Loucy (cell line): ENCODE results near the gene TTBK2.

ENCODE experiments used
- H2AFZ ChIP-seq: fragments of 200-600 bp; sonication (generic); 2 replicates; pipeline ENCODE4 v1.6.0; 2016; ENCODE audit warnings: antibody characterized with exemption, mild to moderate bottlenecking, low read length, moderate library complexity
- H3F3A ChIP-seq: fragments of 200-600 bp; 2 replicates; pipeline ENCODE4 v1.6.0; 2016; ENCODE audit warnings: antibody characterized with exemption, low read depth, mild to moderate bottlenecking
- H3K27me3 ChIP-seq: fragments of 200-600 bp; sonication (generic); 2 replicates; pipeline ENCODE4 v1.6.1; 2014; ENCODE audit warnings: low read length, mild to moderate bottlenecking; ENCODE audit not compliant: insufficient read depth, poor library complexity, severe bottlenecking
- H3K36me3 ChIP-seq: fragments of 200-600 bp; sonication (generic); 2 replicates; pipeline ENCODE4 v1.6.1; 2016; ENCODE audit warnings: low read length; ENCODE audit not compliant: insufficient read depth
- H3K4me1 ChIP-seq: fragments of 200-600 bp; sonication (generic); 2 replicates; pipeline ENCODE4 v1.5.1; 2014; ENCODE audit warnings: low read length, mild to moderate bottlenecking; ENCODE audit not compliant: insufficient read depth, poor library complexity, severe bottlenecking
- H3K4me2 ChIP-seq: fragments of 200-600 bp; sonication (generic); 2 replicates; pipeline ENCODE4 v1.6.0; 2014; ENCODE audit warnings: antibody characterized with exemption, low read length, low read depth, mild to moderate bottlenecking; ENCODE audit not compliant: poor library complexity, severe bottlenecking
- H3K4me3 ChIP-seq: fragments of 200-600 bp; sonication (generic); 2 replicates; pipeline ENCODE4 v1.5.1; 2014; ENCODE audit warnings: low read length, mild to moderate bottlenecking, mixed read lengths; ENCODE audit not compliant: poor library complexity, severe bottlenecking
- H3K79me2 ChIP-seq: fragments of 200-600 bp; sonication (generic); 2 replicates; pipeline ENCODE4 v1.6.1; 2014; ENCODE audit warnings: low read length; ENCODE audit not compliant: insufficient read depth
- H3K9ac ChIP-seq: fragments of 200-600 bp; sonication (generic); 2 replicates; pipeline ENCODE4 v1.6.0; 2014; ENCODE audit warnings: mild to moderate bottlenecking, low read depth, low read length, moderate library complexity; ENCODE audit not compliant: poor library complexity, severe bottlenecking
- H3K9me2 ChIP-seq: fragments of 200-600 bp; sonication (generic); replicated peaks from 2 replicates; pipeline ENCODE4 v1.6.1; 2016; ENCODE audit warnings: low read depth, low read length, mixed read lengths
- H3K9me3 ChIP-seq: fragments of 200-600 bp; sonication (generic); 2 replicates; pipeline ENCODE4 v1.6.1; 2014; ENCODE audit warnings: mild to moderate bottlenecking, antibody characterized with exemption, low read length, low read depth; ENCODE audit not compliant: insufficient read depth
- H4K20me1 ChIP-seq: fragments of 200-600 bp; sonication (generic); 2 replicates; pipeline ENCODE4 v1.6.0; 2014; ENCODE audit warnings: antibody characterized with exemption, low read length, mild to moderate bottlenecking; ENCODE audit not compliant: insufficient read depth, poor library complexity, severe bottlenecking
- CTCF ChIP-seq: fragments of 200-600 bp; sonication (generic); conservative IDR thresholded peaks from 2 replicates; pipeline ENCODE4 v1.5.1; 2014; ENCODE audit warnings: mild to moderate bottlenecking, antibody characterized with exemption, low read length
- EZH2phosphoT487 ChIP-seq: fragments of 200-600 bp; IDR thresholded peaks from 2 replicates; pipeline ENCODE4 v1.6.1; 2018; ENCODE audit warnings: antibody characterized with exemption, mild to moderate bottlenecking, moderate library complexity, borderline replicate concordance

Gene TTBK2

GRCh38 chr15:42694398-42694797, 226.2 kb downstream of the TTBK2 start:
- H3K4me2 ChIP-seq: no peak overlapping the region
- no peaks in the 10 kb centered on the region for H3K79me2 ChIP-seq
- peaks cover 34% of the 10 kb centered on the region; the same call in 1 of the 2 replicates for H3K36me3 ChIP-seq
- H3K9me3 ChIP-seq: no peaks in the 10 kb centered on the region
- no peaks in the 10 kb centered on the region for H3K9me2 ChIP-seq
- H2AFZ ChIP-seq: no peak overlapping the region
- peaks cover 12% of the 10 kb centered on the region for H3K4me1 ChIP-seq
- H4K20me1 ChIP-seq: no peaks in the 10 kb centered on the region
- TF ChIP-seq CTCF: no peak
- TF ChIP-seq EZH2phosphoT487: no peak
- H3F3A ChIP-seq: no peaks in the 10 kb centered on the region
- H3K9ac ChIP-seq: no peak overlapping the region
- no peaks in the 10 kb centered on the region for H3K27me3 ChIP-seq
- no peak overlapping the region for H3K4me3 ChIP-seq

GRCh38 chr15:42693942-42694341, 226.6 kb downstream of the TTBK2 start:
- H3F3A ChIP-seq: no peaks in the 10 kb centered on the region

GRCh38 chr15:42693496-42693895, 227.1 kb downstream of the TTBK2 start:
- no peaks in the 10 kb centered on the region for H3K9me2 ChIP-seq
- H3K9me3 ChIP-seq: no peaks in the 10 kb centered on the region
- no peaks in the 10 kb centered on the region for H3K79me2 ChIP-seq
- H4K20me1 ChIP-seq: no peaks in the 10 kb centered on the region
- peaks cover 12% of the 10 kb centered on the region for H3K4me1 ChIP-seq
- no peak overlapping the region for H3K4me3 ChIP-seq
- no peak overlapping the region for H3K9ac ChIP-seq
- no peaks in the 10 kb centered on the region for H3F3A ChIP-seq
- no peak overlapping the region for H2AFZ ChIP-seq
- no peak overlapping the region for H3K4me2 ChIP-seq
- TF ChIP-seq EZH2phosphoT487 (no peak), CTCF (no peak)
- H3K36me3 ChIP-seq: peaks cover 38% of the 10 kb centered on the region; the same call in 1 of the 2 replicates
- no peaks in the 10 kb centered on the region for H3K27me3 ChIP-seq

More at GRCh38 chr15:42693942-42694341, 226.6 kb downstream of the TTBK2 start:
- Histone ChIP-seq H2AFZ (no peak overlapping the region), H3K27me3 (no peaks in the 10 kb centered on the region), H3K79me2 (no peaks in the 10 kb centered on the region), H3K9me3 (no peaks in the 10 kb centered on the region), H4K20me1 (no peaks in the 10 kb centered on the region), H3K4me1 (peaks cover 12% of the 10 kb centered on the region), H3K4me2 (no peak overlapping the region), H3K36me3 (peaks cover 35% of the 10 kb centered on the region; the same call in 1 of the 2 replicates), H3K9me2 (no peaks in the 10 kb centered on the region), H3K4me3 (no peak overlapping the region), H3K9ac (no peak overlapping the region)
- no peak for TF ChIP-seq EZH2phosphoT487
- TF ChIP-seq CTCF: no peak
